Endodermal cell (in vitro differentiated cells): Measurements from ENCODE around the gene ADAMTS18. TPM values are rescaled to one million over a fixed set of nuclear protein-coding genes. Genes with fewer than 3 reads are reported as not detected.

Experiments
- DNase-seq: peaks from one replicate; pipeline ENCODE4 v3.0.0-alpha.2; 2017
- H3K27ac ChIP-seq: 2 replicates; pipeline ENCODE4 v1.5.1; 2013; ENCODE audit warnings: mild to moderate bottlenecking, low read depth, low read length, moderate library complexity
- H3K27me3 ChIP-seq: 2 replicates; pipeline ENCODE4 v1.6.1; 2013; ENCODE audit warnings: mild to moderate bottlenecking, low read length, moderate library complexity; ENCODE audit not compliant: insufficient read depth, control insufficient read depth, poor library complexity, severe bottlenecking
- H3K36me3 ChIP-seq: 2 replicates; pipeline ENCODE4 v1.7.0; 2013; ENCODE audit warnings: mild to moderate bottlenecking, low read length, moderate library complexity; ENCODE audit not compliant: control insufficient read depth, insufficient read depth
- H3K4me1 ChIP-seq: one replicate; pipeline ENCODE4 v1.7.0; 2013; ENCODE audit warnings: low read length; ENCODE audit not compliant: control insufficient read depth, insufficient read depth
- H3K4me3 ChIP-seq: 2 replicates; pipeline ENCODE4 v1.5.1; 2013; ENCODE audit warnings: mild to moderate bottlenecking, low read length, moderate library complexity
- H3K9ac ChIP-seq: 2 replicates; pipeline ENCODE4 v1.6.1; 2013; ENCODE audit warnings: mild to moderate bottlenecking, low read length, moderate library complexity; ENCODE audit not compliant: poor library complexity, severe bottlenecking; ENCODE audit errors: extremely low read depth
- H3K9me3 ChIP-seq: 2 replicates; pipeline ENCODE4 v1.6.1; 2013; ENCODE audit warnings: mild to moderate bottlenecking, low read length, moderate library complexity; ENCODE audit not compliant: control insufficient read depth
- H3K27ac Mint-ChIP-seq: 2 replicates; pipeline ENCODE4 v1.8.0; 2020; ENCODE audit warnings: mixed read lengths
- H3K27me3 Mint-ChIP-seq: 2 replicates; pipeline ENCODE4 v1.8.0; 2021; ENCODE audit warnings: mild to moderate bottlenecking, mixed read lengths; ENCODE audit not compliant: insufficient read depth
- H3K36me3 Mint-ChIP-seq: 2 replicates; pipeline ENCODE4 v1.8.0; 2020; ENCODE audit warnings: low read depth, mixed read lengths
- H3K4me1 Mint-ChIP-seq: 2 replicates; pipeline ENCODE4 v1.8.0; 2020; ENCODE audit warnings: mixed read lengths
- H3K4me3 Mint-ChIP-seq: 2 replicates; pipeline ENCODE4 v1.8.0; 2020; ENCODE audit warnings: mild to moderate bottlenecking, moderate library complexity, mixed read lengths
- H3K9me3 Mint-ChIP-seq: 2 replicates; pipeline ENCODE4 v1.8.0; 2020; ENCODE audit warnings: mild to moderate bottlenecking, mixed read lengths
- CTCF ChIP-seq: fragments of 200-600 bp; sonication (generic); conservative IDR thresholded peaks from 2 replicates; pipeline ENCODE4 v1.5.0; 2021; ENCODE audit warnings: antibody characterized with exemption, mild to moderate bottlenecking
- WGBS, 2 experiments: methylation state at CpG; one replicate each; pipeline versions ENCODE4 v1.1.5 to v1.1.7; 2013; ENCODE audit warnings: missing lambda C conversion rate in 2 of 2, mixed read lengths in 1 of 2; ENCODE audit not compliant: insufficient coverage in 1 of 2, insufficient read length in 1 of 2; 5-methylcytosine and 5-hydroxymethylcytosine counted together
- total RNA-seq, 2 donors: library from RNA; stranded (reverse); fragmentation: NEBNext Ultra II Directional in 1 of 2; extraction: Animal tissue kit (Norgen Biotek cat#: 25700) in 1 of 2; gene quantifications; 2 replicates in 1 of 2; 3 replicates in 1 of 2; pipeline ENCODE4 v1.2.1, GENCODE V29; 2021

Gene ADAMTS18
- total RNA-seq, 2 donors from 2014 or later = 7.9 to 12.4 TPM

GRCh38 chr16:77295896-77296295 lies 138.9 kb downstream of the ADAMTS18 start:
- no peak overlapping the region for H3K4me3 Mint-ChIP-seq
- TF ChIP-seq CTCF = no peak
- WGBS, 2 experiments = 100% methylated on average over 1 of the region's 3 CpGs; no CpG with 5 or more reads in 1 of the 2 experiments
- H3K9me3 ChIP-seq = no peaks in the 10 kb centered on the region
- peaks cover 44% of the 10 kb centered on the region for H3K36me3 ChIP-seq
- no peak overlapping the region for H3K27ac ChIP-seq
- no peaks in the 10 kb centered on the region for H3K27me3 Mint-ChIP-seq
- no peaks in the 10 kb centered on the region for H3K27me3 ChIP-seq
- no peaks in the 10 kb centered on the region for H3K4me1 ChIP-seq
- no peak overlapping the region for H3K4me3 ChIP-seq
- no peak overlapping the region for H3K9ac ChIP-seq
- peaks cover 42% of the 10 kb centered on the region for H3K36me3 Mint-ChIP-seq
- no peaks in the 10 kb centered on the region for H3K4me1 Mint-ChIP-seq
- no peak overlapping the region for H3K27ac Mint-ChIP-seq
- no peak for DNase-seq
- no peaks in the 10 kb centered on the region for H3K9me3 Mint-ChIP-seq

- Mint-ChIP-seq H3K9me3 (no peaks in the 10 kb centered on the region), H3K27me3 (no peaks in the 10 kb centered on the region), H3K4me3 (no peak overlapping the region), H3K36me3 (peaks cover 72% of the 10 kb centered on the region), H3K4me1 (peaks cover 7% of the 10 kb centered on the region), H3K27ac (no peak overlapping the region)
- Histone ChIP-seq H3K9ac (no peak overlapping the region), H3K27ac (no peak overlapping the region), H3K4me3 (no peak overlapping the region), H3K36me3 (peaks cover 57% of the 10 kb centered on the region), H3K9me3 (no peaks in the 10 kb centered on the region), H3K4me1 (no peaks in the 10 kb centered on the region), H3K27me3 (no peaks in the 10 kb centered on the region)
- no peak for TF ChIP-seq CTCF
- DNase-seq = no peak
- 87 to 93% methylated on average over 3 to 10 of the region's 10 CpGs for WGBS, 2 experiments
These were observed 144.3 kb downstream of the ADAMTS18 start for GRCh38 chr16:77290451-77291115.

- H3K36me3 Mint-ChIP-seq = peaks cover 73% of the 10 kb centered on the region
- no peaks in the 10 kb centered on the region for H3K27me3 Mint-ChIP-seq
- Histone ChIP-seq H3K9me3 (no peaks in the 10 kb centered on the region), H3K27ac (no peak overlapping the region), H3K27me3 (no peaks in the 10 kb centered on the region), H3K4me3 (no peak overlapping the region), H3K4me1 (no peaks in the 10 kb centered on the region), H3K9ac (no peak overlapping the region), H3K36me3 (peaks cover 58% of the 10 kb centered on the region)
- DNase-seq = no peak
- no peak overlapping the region for H3K27ac Mint-ChIP-seq
- H3K9me3 Mint-ChIP-seq = no peaks in the 10 kb centered on the region
- H3K4me3 Mint-ChIP-seq = no peak overlapping the region
- TF ChIP-seq CTCF = no peak
- H3K4me1 Mint-ChIP-seq = peaks cover 7% of the 10 kb centered on the region
- 92 to 96% methylated on average over 2 of the region's 2 CpGs for WGBS, 2 experiments
These were observed 145.5 kb downstream of the ADAMTS18 start for GRCh38 chr16:77289331-77289809.
